ENCODE data around the gene KRTAP10-8.

GRCh38 chr21:44654576-44655175, 42.8 kb downstream of the KRTAP10-8 start, which contains the start of gene KRTAP12-4:
- no peak for TF ChIP-seq CTCF (IDR thresholded peaks at IDR 0.05)
- TF ChIP-seq POLR2A (IDR thresholded peaks at IDR 0.05), result no peak
